Adrenal gland (tissue), 5 donors: ENCODE results near the gene FRAT1.

Experiments used
- POLR2A ChIP-seq, 2 donors: fragments of 450-650 bp; IDR thresholded peaks; one replicate each; pipeline ENCODE4 v1.6.1; 2017; ENCODE audit warnings: antibody characterized with exemption in 2 of 2, mild to moderate bottlenecking in 2 of 2, moderate library complexity in 1 of 2
- TF ChIP-seq, protein P1 (sequence below), 6 experiments: fragments of 450-650 bp in 4 of 6; fragments of 200-600 bp in 2 of 6; sonication (generic) in 1 of 6; IDR thresholded peaks; 1 replicate in 5 of 6; 2 replicates in 1 of 6; pipeline versions ENCODE4 v1.5.1 to v1.8.0; 2016 to 2021; ENCODE audit warnings: antibody characterized with exemption in 6 of 6, mild to moderate bottlenecking in 2 of 6, moderate library complexity in 1 of 6
- donor health status: DM: no; HTN: no; CAD: no.

GRCh38 chr10:97280783-97281182 lies 38.3 kb upstream of the FRAT1 start:
- TF ChIP-seq, protein P1, sequence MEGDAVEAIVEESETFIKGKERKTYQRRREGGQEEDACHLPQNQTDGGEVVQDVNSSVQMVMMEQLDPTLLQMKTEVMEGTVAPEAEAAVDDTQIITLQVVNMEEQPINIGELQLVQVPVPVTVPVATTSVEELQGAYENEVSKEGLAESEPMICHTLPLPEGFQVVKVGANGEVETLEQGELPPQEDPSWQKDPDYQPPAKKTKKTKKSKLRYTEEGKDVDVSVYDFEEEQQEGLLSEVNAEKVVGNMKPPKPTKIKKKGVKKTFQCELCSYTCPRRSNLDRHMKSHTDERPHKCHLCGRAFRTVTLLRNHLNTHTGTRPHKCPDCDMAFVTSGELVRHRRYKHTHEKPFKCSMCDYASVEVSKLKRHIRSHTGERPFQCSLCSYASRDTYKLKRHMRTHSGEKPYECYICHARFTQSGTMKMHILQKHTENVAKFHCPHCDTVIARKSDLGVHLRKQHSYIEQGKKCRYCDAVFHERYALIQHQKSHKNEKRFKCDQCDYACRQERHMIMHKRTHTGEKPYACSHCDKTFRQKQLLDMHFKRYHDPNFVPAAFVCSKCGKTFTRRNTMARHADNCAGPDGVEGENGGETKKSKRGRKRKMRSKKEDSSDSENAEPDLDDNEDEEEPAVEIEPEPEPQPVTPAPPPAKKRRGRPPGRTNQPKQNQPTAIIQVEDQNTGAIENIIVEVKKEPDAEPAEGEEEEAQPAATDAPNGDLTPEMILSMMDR (IDR thresholded peaks at IDR 0.05) = no peak
- no peak for TF ChIP-seq POLR2A (IDR thresholded peaks at IDR 0.05)
